MV-4-11 (cell line): ENCODE measurements around the gene PRPF6.

ENCODE experiments used
- DNase-seq: peaks from one replicate; lab custom pipeline; 2025; lab: John Stamatoyannopoulos, UW

PRPF6 gene

DNA sequence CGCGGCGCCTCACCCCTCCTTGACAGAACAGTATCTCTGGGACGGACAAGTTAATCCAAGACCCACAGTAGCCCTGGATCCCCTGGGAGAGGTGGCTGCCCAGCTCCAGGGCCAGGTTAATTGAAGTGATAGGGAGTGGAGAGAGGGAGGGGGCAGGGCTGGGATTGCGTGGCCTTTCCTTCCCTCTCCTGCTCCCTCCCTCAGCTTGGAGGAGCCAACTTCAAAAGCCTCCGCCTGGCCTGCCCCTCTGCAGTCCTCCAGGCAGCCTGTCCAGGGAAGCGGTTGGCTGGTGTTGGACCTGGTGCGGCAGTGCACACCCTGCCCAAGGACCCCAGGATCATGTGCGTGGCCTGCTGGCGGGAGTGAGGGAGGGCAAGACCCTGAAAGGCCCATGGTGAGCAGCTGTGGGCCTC, 55.0 kb downstream of the PRPF6 start, which contains the start of gene C20orf204:
Gene C20orf204 (plus strand): TSS at position 250 of the 413 bp plus-strand sequence. CDS start 142 bp downstream, at position 392.
- no peak for DNase-seq

DNA sequence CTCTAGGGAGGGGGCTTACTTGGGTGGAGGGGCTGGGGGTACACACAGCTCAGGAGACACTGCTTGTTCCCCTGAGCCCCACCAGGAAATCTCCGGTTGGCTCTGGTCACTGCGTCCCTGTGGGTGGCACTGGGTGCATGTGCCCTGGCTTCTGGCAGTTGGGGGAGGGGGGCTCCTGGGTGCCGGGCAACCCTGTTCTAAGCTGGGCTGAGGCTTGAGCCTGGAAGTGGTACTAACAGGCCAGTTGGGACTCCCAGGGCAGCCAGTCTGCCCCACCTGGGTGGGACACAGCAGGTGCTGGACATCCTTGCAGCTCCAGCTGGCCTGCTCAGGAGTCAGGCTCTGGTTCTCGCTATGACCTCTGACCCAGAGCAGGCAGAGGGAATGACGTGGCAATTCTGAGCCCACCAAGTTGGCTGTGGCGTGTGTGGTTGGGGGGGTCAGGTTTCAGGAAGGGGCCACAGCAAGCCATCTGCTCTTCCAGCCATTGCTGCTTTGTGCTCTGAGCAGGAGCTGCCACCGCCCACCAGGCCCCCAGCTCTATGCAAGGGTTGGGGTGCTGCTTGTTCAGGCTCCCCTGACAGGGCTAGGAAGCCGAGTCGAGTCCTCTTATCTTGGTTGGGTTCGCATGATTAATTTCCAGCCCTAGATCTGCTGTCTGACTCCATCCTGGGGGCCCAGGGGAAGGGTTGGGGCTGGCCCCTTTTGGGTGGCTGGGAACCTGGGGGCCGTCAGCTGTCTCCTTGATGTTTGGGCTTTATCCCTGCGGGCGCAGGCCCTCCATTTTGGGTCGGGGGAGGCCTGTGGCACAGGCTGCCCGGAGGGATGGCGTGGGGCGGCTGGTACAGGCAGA, 55.6 kb downstream of the PRPF6 start:
- peak; percentile 7 for DNase-seq

DNA sequence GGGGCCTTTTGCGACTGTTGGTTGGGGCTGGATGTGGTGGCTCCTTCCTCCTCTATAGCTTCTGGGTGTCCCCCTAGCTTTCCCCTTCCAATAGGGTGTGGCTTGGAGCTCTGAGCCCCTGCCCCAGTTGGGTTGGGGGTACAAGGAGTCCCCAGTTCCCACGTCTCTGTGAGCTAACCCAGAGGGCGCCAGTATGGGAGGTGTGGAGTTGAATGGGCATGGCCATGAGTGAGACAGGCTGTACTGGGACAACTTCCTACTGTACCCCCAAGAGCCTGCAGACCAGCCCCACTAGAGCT, 56.2 kb downstream of the PRPF6 start:
- no peak for DNase-seq

DNA sequence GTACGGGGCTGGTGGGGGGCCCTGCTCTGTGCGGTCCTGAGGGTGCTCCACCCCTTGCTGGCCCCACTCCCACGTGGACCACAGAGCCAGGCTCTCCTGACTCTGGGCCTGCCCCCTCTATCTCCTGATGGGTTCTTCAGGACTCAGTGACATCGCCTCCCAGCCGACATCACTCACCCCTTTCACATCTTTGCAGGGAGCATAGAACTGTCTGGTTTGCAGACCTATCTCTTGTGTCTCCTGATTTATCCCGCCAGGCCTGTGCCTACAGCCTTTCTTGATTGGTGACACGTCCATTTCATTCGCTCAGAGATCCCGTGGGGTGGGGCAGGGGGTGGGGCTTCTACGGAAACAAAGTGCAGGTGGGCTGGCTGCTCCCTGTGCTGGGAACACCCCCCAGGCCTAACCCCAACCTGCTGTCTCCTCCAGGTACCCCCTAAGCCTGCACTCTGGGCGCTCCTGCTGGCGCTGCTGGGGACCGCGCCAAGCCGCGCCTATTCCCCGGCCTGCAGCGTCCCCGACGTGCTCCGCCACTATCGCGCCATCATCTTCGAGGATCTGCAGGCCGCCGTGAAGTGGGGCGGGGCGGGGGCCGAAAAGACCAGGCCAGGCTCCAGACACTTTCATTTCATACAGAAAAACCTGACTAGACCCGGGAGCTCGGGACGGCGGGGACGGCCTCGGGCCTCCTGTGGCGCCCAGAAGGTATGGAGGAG, 56.7 kb downstream of the PRPF6 start:
- no peak for DNase-seq

DNA sequence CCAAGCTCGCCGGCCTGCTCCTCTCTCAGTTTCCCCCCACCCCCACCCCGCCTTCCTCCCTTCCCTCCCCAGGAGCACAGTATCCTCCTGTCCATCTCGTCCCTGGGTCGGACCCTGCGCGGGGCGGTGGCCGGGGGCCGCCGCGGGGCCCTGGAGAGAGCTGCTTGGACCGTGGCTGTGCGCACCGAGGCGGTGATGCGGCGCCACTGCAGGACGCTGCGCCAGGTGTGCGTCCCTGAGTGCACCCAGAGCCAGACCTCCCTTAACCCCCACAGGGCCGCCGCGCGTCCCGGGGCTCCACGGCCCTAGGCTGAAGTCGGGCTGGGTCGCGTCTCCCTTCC, 57.3 kb downstream of the PRPF6 start:
- no peak for DNase-seq

DNA sequence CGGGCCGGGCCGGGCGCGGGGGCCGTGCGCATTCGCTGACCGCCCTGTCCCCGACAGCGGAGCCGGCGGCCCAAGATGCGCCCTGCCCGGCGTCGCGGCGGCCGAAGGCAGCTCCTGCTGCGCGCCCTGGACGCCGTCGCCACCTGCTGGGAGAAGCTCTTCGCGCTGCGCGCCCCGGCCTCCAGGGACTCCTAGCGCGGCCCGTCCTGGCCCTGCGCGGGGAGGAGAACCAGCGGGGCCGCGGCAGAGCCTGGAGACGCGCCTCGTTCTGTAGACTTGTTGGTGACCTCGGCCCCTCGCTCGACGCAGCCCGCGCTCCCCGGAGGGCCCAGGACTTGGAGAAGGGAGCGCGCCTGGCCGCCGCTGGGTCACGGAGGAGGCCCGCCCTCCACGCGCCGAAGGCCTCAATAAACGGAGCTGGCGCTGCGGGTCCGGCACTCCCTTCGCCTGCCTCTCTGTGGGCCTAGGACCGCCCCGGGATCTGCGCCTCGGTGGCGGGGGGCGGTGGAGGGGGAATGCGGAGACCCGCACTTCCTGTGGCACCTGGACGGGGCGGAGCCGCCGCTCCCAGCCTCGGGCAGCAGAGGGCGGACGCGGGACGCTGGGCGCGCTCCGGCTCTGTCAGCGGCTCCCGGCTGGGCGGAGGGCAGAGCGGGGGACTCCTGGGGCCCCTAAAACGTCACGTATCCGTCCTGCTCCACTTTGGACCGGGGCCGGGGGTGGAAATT, 57.8 kb downstream of the PRPF6 start:
- peak; percentile 53 for DNase-seq

DNA sequence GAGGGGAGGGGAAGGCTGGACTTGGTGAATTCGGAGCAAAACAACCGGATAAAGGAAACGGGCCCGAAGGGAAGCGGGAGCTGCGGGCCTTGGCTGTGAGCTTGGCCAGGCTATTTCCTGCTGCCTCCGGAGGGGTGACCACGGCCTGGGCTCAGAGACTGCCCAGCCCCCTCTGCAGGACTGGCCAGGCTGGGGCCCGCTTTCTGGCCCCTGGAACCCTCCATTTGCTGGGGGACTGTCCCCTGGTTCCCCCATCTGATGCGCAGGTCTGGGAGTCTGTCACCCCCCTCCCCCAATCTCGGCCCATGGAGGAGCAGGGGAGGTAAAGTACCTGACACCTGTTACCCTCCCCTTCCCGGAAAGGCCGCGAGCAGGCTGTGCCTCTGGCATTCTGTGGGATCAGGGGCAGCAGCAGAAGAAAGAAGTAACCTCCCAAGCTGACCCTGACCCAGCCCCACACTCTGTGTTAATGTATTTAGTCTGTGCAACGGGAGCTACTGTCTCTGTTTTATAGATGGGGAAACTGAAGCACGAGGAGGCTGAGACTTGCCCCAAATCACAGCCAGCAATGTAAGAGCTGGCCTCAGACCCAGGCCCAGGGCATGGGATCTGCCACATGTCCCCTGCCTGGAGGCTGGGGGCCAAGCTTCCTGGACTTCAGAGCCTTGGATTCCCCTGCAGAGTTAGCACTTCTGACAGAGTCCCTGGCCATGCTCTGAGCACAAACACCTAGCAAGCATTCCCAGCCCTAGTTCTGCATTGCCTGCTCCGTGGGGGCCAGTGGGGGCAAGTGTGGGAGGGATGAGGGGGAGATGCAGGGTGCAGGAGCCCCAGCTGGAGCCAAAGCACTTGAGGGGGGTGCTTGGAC, 58.6 kb downstream of the PRPF6 start:
- no peak for DNase-seq

DNA sequence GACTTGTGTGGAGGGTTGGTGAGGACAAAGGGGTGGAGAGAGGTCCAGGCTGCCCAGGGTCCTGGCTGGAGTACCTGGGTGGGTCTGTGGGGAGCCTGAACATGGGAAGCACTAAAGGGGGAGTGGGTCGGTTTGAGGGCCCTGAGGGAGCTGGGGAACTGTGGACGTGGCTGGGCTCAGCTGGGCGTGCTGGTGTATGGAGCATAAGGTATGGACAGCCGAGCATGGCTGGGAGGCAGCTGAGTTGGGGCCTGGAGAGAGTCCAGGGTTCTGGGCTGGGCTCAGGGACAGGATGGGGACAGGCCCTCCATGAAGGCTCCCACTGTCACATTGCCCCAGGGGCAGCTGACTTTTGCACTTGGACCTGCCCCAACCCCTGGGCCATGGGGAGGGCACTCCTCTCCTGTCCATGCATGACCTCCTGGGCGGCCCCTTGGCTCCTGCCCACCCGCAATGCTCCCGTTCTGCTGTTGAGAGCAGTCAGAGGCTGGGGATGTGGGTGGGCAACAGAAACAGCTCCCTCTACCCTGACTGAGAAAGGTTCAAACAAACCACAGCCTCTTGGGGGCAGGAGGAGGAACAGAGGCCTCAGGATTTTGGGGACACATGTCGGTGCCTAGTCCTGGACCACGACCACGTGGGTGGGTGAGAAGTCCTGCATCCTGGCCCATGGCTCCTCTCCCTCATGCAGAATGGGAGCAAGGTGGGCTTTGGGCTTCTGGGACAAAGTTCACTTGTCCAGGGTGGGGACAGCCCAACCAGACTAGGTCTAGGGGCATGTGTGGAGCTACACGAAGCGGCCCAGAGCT, 59.5 kb downstream of the PRPF6 start:
- DNase-seq = no peak

DNA sequence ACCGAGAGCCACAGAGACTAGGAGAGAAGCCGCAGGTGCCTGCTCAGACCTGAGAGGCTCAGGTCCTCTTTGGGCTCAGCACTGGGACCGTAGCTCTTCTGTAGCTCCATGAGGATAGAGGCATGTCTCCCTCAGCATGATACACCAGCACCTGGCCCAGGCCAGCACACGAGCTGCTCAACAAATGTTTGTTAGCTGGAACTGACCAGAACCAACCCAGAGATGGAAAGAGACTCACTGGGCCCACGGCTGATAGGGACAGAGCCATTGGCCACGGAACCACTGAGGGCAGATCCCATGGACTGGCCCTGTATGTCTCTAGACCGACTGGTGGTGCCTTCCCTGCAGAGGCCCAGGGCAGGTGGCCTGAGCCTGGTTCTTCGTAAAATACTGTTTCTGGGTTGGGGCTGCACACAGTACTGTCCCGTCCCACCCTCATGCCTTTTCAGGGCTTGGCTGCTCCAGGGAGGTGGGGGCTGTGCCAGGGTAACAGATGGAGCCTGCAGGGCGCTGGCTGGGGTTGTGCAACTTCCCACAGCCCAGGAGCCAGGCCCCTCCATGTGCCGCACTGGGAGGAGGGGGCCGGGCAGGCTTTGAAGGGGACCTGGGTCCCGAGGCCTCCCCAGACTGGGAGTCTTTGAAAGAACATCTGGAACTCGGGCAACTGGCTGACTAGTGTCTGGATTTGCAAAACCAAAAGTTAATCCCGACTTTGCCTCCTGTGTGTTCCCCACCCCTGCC, 60.3 kb downstream of the PRPF6 start:
- DNase-seq = peak; percentile 63

DNA sequence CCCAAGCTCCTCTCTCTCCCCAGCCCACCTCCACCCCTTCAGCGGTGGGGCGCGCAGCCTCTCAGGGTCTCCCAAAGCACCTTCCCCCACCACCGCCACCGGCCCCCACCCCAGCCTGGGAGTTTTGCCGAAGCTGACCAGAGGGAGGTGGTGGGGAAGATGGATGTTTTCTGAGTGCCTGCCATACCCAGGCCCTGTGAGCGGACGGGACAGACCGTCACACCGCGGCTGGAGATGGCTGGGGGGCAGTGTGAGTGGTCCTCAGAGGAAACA, 60.8 kb downstream of the PRPF6 start:
- DNase-seq = no peak

DNA sequence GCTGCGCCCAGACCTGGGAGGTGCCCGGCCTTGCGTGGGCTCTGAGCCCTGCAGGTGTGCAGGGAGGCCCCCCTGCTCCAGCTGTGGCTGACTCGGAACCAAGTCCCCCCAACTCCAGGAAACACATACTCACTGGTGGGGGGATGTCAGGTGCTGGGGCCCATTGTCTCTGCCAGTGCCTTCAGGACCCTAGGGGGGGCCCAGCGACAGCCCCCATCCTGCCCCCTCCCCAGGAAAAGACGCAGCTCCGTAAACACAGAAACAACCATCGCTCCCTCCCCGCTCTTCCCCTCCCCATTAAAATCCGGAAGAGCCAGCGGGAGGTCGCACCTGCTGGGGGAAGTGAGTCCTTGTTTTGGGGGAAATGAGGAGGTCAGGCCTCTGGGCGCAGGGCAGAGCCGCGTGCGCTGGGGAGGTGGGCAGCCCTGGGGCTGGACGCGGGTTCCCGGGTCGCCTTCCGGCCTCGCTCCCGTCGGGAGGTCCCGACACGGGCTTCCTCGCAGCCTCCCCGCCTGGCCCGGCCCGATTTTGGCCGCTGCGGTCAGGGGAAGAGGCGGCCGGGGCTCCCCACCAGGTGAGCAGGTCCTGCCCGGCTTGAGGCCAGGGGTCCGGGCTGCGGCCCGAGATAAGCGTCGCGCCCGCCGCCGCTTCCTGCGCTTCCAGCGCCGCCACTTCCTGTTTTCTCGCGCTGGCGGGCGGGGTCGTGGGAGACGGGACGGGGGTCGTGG, 61.3 kb downstream of the PRPF6 start:
- DNase-seq = peak; percentile 17

DNA sequence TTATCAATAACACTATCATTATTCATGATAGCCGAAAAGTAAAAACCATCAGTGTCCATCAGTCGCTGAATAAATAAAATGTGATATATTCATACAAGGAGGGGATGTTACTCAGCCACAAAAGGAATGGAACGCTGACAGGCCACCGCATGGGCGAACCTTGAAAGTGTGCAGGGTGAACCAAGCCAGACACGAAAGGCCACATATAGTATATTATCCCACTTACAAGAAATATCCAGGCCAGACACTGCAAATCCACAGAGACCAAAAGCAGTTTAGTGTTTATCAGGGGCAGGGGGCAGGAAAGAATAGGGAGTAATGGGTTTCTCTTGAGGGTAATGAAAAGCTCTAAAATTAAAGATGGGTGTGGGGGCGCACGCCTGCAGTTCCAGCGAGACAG, 62.8 kb downstream of the PRPF6 start:
- DNase-seq = no peak

DNA sequence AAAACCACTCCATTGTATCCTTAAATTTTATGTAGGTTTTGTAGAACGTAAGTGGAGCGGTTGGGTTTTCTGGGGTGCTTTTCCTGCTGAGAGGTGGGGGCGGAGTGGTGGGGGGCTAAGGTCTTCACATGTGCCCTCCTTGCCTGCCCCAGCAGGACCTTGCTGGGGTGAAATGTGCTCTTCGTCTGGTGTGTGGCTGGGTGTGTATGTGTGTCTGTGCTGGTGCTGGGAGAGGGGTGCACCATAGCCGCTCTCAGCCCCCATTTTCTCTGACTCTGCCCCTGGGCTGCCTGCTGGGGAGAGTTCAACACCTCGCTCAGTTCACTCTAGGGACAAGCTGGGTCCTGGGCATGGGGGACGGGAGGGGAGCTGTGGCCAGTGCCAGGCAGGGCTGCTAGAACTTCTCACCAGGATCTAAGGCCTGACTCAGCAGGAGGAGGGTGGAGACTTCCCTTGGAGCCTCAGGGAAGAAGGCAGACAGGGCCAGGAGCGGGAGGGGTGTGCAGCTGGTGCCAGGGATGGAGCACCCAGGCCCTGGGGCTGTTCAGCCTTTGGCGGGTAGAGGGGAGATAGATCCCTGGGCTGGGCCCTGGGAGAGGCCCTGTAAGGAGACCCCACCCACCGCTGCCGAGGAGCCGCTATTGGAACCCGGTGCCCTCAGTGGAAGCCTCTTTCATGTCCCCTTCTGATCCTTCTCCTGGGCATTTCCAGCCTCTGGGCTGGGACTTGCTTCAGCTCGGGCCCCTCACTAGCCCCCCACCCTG, 63.7 kb downstream of the PRPF6 start:
- DNase-seq = no peak

DNA sequence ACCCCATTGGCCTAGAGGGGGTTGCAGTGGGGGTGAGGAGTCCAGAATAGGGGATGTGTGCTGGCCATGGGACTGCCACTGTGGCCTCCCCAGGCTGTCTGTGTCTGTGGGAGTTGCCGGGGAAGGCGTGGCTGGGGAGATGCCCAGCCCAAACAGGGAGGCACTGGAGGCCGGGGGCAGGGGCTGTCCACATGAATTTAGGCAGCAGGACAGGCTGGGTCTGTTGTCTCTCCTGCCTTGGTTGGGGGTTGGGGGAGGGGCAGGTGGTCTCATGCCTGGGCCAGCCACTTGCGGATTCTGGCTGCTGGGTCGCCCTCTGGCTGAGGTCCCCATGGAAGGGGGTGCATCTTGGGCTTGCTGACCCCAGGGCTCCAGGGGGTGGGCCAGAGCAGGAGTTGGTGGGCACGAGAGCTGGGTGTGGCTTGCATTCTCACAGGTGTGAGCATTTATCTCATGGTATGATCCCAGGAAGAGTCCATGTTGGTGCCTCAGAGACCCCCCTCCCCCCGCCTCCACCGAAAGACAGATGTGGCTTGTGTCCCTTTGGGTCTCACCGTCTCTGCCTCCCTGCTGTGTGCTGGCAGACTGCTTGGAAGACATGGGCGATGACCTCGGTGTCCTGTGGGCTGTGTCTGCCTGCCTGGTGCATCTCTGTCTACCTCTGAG, 64.5 kb downstream of the PRPF6 start:
- DNase-seq = no peak

DNA sequence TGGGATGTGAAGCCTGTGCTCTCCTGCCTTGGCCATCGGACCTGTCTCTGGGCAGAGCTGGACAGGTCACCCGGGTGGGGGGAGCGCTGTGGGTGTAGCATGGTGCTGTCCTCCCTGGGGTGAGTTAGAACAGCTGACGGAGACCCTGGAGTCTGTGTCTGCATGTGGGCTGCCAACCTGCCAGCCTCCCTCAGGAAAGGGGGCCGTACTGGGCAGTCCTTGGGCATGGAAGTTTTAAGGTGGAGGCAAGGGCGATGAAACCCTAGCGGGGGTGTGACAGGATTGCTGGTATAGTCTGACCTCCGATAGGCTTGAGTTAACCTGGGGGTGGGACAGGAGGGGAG, 66.1 kb downstream of the PRPF6 start:
- no peak for DNase-seq

DNA sequence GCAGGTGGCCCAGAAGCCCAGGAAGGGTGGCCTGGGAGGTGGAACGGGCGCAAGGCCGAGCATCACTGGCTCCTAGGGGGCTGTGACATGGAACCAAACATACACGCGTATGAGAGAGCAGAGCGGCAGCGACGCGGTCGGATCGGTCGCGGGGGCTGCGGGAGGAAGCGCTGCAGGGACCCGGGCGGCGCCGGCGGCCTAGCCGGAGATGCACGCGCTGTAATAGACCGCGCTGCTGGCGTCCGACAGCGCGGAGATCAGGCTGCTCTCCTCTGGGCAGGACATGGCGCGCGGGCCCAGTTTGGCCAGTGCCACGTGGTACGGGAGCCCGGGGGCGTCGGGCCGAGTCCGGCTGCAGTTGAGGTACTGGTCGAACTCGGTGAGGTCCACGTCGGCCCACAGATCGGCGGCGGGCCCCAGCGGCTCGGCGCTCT, 67.1 kb downstream of the PRPF6 start:
- no peak for DNase-seq

DNA sequence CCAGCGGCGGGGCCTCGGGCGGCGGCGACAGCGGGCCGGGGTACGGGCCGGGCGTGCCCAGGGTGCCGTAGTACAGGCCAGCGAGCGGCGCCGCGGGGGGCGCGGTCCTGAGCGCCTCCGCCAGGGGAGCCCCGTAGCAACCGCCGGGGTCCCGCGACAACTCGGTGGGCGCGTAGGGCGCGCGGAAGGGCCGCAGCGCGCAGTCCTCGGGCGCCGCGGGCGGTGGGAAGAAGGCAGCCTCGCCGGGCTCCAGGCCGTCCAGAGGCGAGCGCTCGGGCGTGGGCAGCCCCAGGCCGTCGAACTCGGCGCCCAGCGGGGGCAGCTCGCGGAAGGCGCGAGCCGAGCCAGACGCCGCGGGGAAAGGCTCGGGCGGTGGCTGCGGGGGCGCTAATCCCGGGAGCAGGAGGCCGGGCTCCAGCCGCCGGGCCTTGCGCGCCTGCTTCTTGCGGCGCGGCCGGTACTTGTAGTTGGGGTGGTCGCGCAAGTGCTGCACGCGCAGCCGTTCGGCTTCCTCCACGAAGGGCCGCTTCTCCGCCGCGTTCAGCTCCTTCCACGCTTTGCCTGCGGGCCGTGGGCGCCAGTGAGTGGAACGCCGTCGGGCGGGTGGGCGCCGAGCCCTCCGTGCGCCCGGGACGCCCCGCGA, 67.6 kb downstream of the PRPF6 start:
- DNase-seq = no peak
